ENCODE measurements around the gene TDRD12.

DNA sequence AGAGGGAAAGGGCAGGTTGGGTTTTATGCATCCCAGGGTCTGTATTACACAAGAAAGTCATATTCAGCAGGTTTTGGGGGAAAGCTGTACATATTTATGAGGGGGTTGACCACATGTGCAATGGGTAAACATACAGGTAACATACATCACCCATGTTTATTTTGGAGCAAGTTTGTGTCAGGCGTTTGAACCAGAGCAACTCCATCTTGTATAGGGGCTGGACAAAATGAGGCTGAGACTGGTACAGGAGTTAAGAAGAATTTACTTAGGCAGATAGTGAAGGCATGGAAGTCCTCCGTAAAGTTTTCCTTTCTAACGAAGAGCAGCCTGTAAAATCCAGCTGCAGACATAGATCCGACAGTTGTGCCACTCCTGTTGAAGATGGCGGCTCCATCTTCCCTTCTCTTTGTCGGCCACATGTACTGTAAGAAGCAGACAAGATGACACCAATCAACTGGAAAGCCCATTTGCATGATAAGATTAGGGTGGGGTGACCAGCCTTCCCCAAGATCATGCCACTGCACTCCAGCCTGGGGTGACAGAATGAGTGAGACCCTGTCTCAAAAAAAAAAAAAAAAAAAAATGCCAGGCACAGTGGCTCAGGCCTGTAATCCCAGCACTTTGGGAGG lies 32.6 kb upstream of the TDRD12 start:
- TF ChIP-seq, protein P1, sequence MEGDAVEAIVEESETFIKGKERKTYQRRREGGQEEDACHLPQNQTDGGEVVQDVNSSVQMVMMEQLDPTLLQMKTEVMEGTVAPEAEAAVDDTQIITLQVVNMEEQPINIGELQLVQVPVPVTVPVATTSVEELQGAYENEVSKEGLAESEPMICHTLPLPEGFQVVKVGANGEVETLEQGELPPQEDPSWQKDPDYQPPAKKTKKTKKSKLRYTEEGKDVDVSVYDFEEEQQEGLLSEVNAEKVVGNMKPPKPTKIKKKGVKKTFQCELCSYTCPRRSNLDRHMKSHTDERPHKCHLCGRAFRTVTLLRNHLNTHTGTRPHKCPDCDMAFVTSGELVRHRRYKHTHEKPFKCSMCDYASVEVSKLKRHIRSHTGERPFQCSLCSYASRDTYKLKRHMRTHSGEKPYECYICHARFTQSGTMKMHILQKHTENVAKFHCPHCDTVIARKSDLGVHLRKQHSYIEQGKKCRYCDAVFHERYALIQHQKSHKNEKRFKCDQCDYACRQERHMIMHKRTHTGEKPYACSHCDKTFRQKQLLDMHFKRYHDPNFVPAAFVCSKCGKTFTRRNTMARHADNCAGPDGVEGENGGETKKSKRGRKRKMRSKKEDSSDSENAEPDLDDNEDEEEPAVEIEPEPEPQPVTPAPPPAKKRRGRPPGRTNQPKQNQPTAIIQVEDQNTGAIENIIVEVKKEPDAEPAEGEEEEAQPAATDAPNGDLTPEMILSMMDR (IDR thresholded peaks at IDR 0.05) = no peak
- TF ChIP-seq POLR2AphosphoS5 (IDR thresholded peaks at IDR 0.05; ENCODE audit: low read depth, low read length) = no peak
- TF ChIP-seq, protein P2, sequence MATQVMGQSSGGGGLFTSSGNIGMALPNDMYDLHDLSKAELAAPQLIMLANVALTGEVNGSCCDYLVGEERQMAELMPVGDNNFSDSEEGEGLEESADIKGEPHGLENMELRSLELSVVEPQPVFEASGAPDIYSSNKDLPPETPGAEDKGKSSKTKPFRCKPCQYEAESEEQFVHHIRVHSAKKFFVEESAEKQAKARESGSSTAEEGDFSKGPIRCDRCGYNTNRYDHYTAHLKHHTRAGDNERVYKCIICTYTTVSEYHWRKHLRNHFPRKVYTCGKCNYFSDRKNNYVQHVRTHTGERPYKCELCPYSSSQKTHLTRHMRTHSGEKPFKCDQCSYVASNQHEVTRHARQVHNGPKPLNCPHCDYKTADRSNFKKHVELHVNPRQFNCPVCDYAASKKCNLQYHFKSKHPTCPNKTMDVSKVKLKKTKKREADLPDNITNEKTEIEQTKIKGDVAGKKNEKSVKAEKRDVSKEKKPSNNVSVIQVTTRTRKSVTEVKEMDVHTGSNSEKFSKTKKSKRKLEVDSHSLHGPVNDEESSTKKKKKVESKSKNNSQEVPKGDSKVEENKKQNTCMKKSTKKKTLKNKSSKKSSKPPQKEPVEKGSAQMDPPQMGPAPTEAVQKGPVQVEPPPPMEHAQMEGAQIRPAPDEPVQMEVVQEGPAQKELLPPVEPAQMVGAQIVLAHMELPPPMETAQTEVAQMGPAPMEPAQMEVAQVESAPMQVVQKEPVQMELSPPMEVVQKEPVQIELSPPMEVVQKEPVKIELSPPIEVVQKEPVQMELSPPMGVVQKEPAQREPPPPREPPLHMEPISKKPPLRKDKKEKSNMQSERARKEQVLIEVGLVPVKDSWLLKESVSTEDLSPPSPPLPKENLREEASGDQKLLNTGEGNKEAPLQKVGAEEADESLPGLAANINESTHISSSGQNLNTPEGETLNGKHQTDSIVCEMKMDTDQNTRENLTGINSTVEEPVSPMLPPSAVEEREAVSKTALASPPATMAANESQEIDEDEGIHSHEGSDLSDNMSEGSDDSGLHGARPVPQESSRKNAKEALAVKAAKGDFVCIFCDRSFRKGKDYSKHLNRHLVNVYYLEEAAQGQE (IDR thresholded peaks at IDR 0.05; ENCODE audit: insufficient read depth in 1 of 2, low read depth in 2 of 2, low read length in 1 of 2) = no peak
- no peak for TF ChIP-seq SIN3A (IDR thresholded peaks at IDR 0.05; ENCODE audit: borderline replicate concordance, insufficient read depth, low read depth, low read length)
- no peak for TF ChIP-seq TCF7L2 (IDR thresholded peaks at IDR 0.05; ENCODE audit: low read depth, low read length)

Data from Panc1 (cell line).